Epithelial cell of proximal tubule (primary cell): ENCODE data around the gene EFCAB12. TPM values are rescaled to one million over a fixed set of nuclear protein-coding genes. Genes with fewer than 3 reads are reported as not detected.

Experiments used
- DNase-seq: peaks from one replicate; pipeline ENCODE4 v3.0.0-alpha.2; 2011; ENCODE audit warnings: low read depth
- H3K4me3 ChIP-seq: 2 replicates; pipeline ENCODE4 v1.5.1; 2011; ENCODE audit warnings: low read depth, mild to moderate bottlenecking, low read length
- total RNA-seq: library from RNA; depleted of rRNA; stranded (reverse); fragments of >200 nt; gene quantifications from 2 replicates; pipeline ENCODE4 v1.2.3, GENCODE V29; 2015
- TF ChIP-seq, protein P1 (sequence below): conservative IDR thresholded peaks from 2 replicates; pipeline ENCODE4 v1.5.1; 2012; ENCODE audit warnings: low read depth, mild to moderate bottlenecking, low read length

Gene EFCAB12
- total RNA-seq, 1 donor from 2014 or later = not detected

GRCh38 chr3:129421988-129422745 lies 6.3 kb downstream of the EFCAB12 start:
- DNase-seq = no peak
- no peak overlapping the region for H3K4me3 ChIP-seq
- TF ChIP-seq, protein P1, sequence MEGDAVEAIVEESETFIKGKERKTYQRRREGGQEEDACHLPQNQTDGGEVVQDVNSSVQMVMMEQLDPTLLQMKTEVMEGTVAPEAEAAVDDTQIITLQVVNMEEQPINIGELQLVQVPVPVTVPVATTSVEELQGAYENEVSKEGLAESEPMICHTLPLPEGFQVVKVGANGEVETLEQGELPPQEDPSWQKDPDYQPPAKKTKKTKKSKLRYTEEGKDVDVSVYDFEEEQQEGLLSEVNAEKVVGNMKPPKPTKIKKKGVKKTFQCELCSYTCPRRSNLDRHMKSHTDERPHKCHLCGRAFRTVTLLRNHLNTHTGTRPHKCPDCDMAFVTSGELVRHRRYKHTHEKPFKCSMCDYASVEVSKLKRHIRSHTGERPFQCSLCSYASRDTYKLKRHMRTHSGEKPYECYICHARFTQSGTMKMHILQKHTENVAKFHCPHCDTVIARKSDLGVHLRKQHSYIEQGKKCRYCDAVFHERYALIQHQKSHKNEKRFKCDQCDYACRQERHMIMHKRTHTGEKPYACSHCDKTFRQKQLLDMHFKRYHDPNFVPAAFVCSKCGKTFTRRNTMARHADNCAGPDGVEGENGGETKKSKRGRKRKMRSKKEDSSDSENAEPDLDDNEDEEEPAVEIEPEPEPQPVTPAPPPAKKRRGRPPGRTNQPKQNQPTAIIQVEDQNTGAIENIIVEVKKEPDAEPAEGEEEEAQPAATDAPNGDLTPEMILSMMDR = peak; percentile 44

DNA sequence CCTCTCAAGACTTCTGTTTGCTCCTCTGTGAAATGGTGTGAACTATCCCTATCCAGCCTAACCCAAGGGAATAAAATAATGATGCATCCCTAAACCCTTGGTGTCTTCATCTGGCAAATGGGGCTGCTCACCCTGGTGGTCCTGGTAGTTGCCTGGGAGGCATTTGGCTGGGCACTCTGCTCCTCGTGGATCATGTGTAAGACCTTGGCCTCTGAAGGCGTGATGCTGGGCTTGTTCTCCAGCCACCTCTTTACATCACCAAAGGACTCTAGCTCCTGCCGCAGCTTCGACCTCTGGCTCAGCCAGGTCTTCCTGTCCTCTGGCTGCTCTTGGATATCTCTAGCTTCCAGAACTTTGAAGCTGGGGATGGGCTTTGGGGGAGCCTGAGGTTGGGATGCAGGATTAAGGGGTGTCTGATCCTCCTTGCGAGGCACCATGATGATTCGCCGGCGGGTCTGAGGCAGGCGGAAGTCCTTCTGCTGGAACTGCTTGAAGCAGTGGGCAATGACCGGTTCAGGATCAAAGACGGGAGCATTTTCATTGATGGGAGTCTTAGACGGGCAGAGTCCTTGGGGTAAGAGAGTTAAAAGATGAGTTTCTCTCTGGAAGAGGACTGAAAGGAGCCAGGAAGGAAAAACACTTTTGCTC lies 7.1 kb downstream of the EFCAB12 start:
- TF ChIP-seq, protein P1 = no peak
- H3K4me3 ChIP-seq = no peak overlapping the region
- no peak for DNase-seq

DNA sequence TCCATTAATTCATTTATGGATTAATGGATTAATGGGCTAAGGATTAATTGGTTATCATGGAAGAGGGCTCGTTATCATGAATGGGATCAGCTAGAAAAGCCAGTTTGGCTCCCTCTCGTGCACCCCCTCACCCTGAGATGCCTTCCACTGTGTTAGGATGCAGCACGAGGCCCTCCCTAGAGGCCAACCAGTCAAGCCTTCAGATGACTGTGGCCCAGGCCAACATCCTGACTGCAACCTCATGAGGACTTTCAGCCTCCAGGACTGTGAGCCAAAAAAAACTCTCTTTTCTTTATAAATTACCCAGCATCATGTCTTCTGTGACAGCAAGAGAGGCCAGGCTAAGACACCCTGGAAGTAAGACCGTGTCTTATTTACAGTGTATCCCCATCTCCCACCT lies 9.0 kb downstream of the EFCAB12 start:
- no peak for DNase-seq
- H3K4me3 ChIP-seq = no peak overlapping the region
- TF ChIP-seq, protein P1 = no peak

- no peak overlapping the region for H3K4me3 ChIP-seq
- TF ChIP-seq, protein P1 = no peak
- no peak for DNase-seq
These were observed 10.1 kb downstream of the EFCAB12 start for GRCh38 chr3:129418041-129418973.

- no peak overlapping the region for H3K4me3 ChIP-seq
- no peak for DNase-seq
These were observed 11.1 kb downstream of the EFCAB12 start for GRCh38 chr3:129417326-129417725.

GRCh38 chr3:129416415-129416814 lies 12.0 kb downstream of the EFCAB12 start:
- TF ChIP-seq, protein P1 = no peak
- no peak for DNase-seq
- no peak overlapping the region for H3K4me3 ChIP-seq

More at GRCh38 chr3:129417326-129417725, 11.1 kb downstream of the EFCAB12 start:
- TF ChIP-seq, protein P1 = no peak
